Breast epithelium (tissue), 3 donors: ENCODE data around the gene TJP1.

Source experiments
- POLR2A ChIP-seq: fragments of 450-650 bp; IDR thresholded peaks from one replicate; pipeline ENCODE4 v1.6.1; 2016; ENCODE audit warnings: antibody characterized with exemption, mild to moderate bottlenecking, moderate library complexity
- TF ChIP-seq, protein P1 (sequence below), 3 donors: fragments of 450-650 bp; IDR thresholded peaks; one replicate each; pipeline ENCODE4 v1.5.1; 2016 to 2017; ENCODE audit warnings: antibody characterized with exemption in 3 of 3, mild to moderate bottlenecking in 3 of 3, moderate library complexity in 3 of 3

DNA sequence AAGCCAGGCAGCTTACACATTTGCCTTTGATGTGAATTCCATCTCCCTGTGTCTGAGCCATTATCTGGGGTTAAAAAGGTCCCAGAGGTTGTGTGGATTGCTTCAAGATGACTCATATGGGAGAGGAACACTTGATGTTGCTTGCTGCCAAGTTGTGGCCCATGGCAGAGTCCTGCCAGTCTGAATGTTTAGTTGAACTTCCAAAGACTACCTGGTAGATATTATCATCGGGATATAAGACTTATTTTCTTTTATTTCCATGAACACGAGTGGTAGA lies 85.6 kb downstream of the TJP1 start:
- TF ChIP-seq, protein P1, sequence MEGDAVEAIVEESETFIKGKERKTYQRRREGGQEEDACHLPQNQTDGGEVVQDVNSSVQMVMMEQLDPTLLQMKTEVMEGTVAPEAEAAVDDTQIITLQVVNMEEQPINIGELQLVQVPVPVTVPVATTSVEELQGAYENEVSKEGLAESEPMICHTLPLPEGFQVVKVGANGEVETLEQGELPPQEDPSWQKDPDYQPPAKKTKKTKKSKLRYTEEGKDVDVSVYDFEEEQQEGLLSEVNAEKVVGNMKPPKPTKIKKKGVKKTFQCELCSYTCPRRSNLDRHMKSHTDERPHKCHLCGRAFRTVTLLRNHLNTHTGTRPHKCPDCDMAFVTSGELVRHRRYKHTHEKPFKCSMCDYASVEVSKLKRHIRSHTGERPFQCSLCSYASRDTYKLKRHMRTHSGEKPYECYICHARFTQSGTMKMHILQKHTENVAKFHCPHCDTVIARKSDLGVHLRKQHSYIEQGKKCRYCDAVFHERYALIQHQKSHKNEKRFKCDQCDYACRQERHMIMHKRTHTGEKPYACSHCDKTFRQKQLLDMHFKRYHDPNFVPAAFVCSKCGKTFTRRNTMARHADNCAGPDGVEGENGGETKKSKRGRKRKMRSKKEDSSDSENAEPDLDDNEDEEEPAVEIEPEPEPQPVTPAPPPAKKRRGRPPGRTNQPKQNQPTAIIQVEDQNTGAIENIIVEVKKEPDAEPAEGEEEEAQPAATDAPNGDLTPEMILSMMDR (IDR thresholded peaks at IDR 0.05), result no peak
- no peak for TF ChIP-seq POLR2A
